Measurements from ENCODE around the gene DUSP5.
"Not testable (repeated sequence)": the region's sequence is repeated elsewhere in the genome, so short reads cannot be mapped to it uniquely, and the experiment has no call there.

- TF ChIP-seq CTCF, POLR2A (IDR thresholded peaks at IDR 0.05): not testable (repeated sequence)
Observed at GRCh38 chr10:110528997-110529524, 31.4 kb downstream of the DUSP5 start.

Data from stomach (tissue), 4 donors.